HG02798 (cell line): ENCODE results near the gene UPK3A.
A peak's percentile ranks its signal among the peaks of the same experiment; 100 is the strongest.
"Not testable (repeated sequence)": the region's sequence is repeated elsewhere in the genome, so short reads cannot be mapped to it uniquely, and the experiment has no call there.

Source experiments
- ATAC-seq: cut with Tn5 transposase; IDR thresholded peaks from one replicate; pipeline ENCODE4 v1.9.1; 2021; ENCODE audit warnings: mild to moderate bottlenecking; ENCODE audit not compliant: unreplicated experiment, poor library complexity

UPK3A gene

GRCh38 chr22:45254789-45255278, 29.9 kb upstream of the UPK3A start:
- ATAC-seq = no peak

- ATAC-seq = not testable (repeated sequence)
Observed at GRCh38 chr22:45257941-45258340, 26.8 kb upstream of the UPK3A start.

DNA sequence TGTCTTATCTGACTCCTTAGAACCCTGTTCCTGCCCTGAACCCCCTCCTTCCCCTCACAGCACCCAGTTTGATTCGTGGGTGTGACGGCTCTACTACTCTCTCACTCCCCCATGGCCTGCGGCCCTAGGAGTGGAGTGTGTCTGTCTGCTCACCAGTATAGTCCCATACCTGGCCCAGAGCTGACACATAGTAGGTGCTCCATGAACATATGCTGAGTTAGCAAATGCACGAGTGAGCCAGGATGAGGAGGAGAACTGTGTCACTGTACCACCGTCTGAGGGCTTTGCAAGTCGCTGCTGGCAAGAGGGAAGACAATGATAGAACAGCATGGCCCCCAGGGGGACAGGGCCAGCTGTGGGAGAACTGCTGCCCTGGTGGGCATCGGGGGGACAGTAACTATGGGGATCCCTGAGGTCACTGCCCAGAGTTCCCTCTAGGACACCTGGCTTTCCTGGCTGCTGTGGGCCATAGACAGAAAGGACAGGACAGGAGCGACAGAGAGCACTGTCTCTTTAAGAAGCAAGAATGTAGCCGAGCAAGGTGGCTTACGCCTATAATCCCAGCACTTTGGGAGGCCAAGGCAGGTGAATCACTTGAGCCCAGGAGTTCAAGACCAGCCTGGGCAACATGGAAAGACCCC, 24.9 kb upstream of the UPK3A start:
- no peak for ATAC-seq

GRCh38 chr22:45260395-45260759, 24.4 kb upstream of the UPK3A start:
- ATAC-seq = not testable (repeated sequence)

DNA sequence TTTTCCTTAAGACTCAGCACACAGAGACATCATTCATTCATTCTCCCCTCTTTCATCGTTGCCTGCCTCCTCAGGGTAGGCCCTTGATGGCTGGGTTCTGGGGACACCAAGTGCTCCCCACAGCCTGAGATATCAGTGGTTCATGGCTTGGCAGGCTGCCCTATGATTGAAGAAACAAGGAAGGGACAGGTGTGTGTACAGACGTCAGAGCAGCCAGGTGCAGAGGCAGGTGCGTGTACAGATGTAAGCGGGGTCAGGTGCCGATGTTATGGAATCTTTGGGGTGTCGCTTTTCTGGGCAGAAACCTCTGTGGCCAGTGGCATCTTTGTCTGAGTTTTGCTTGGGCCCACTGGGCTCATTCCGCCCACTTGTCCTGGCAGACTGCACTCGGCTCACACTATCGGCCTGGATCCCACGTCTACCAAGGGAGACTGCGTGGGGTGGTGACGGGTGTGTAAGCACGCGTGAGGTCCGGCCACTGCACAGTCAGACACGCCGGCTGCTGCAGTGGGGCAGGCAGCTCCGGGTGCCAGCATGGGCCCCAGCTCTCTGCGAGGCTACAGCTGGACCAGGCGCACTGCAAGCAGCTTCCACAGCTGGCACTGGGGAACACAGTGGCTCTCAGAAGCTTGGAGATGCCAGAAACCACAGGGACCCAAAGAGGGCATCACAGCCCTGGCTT, 23.2 kb upstream of the UPK3A start:
- no peak for ATAC-seq

DNA sequence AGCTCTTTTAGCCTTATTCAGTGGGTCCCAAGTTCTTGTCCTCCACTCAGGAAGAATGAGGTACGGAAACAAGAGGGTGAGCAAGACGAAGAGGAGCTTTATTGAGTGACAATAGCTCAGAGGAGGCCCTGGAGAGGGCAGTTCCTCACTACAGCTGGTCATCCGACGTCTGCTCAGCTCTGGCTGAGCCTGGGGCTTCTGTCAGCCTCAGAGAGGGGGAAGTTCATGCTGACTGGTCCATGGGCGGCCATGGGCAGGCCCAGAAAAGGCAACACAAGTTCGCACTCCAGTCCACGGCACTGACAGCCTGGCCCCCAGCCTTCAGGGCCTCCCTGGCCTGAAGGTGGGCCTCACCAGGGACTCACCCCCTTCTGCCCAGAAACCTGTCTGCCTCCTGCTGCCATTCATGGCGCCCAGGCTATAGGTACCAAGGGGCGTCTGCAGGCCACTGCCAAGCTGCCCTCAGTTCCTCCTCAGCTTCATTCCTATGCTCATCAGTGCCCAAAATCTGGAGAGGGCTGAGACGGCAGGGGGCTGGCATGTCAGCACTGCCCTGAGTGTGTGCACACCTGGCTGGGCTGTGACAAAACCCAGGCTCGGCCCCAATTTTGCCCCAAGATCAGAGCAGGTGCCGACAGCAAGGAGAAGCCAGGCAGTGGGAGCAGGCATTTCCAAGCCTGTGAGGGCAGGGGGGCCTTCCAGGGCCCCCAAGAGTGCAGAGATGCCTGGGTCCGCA, 22.4 kb upstream of the UPK3A start:
- no peak for ATAC-seq

DNA sequence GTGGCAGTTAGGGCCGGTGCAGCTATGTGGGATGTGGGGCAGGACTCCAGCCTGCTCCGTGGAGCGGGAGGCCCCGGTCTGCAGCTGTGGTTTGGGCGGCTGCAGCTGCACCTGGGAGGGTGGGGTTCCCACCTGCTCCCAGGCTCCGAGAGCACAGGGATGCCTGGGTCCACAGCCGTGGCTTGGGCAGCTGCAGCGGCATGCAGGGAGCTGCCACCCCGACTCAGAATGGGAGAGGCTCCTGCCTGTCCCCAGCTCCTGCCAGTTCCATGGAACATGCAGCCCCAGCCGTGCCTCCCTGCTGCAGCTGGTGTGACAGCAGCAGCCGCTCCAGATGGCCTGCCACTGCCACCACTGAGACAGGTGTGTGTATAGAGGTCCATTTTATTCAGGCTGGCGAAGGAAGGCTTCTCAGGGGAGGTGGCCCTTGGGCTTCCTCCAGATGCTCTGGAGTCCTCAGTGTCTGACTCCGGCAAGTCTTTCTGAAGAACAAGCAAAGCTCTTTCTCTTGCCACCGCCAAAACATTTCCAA, 21.8 kb upstream of the UPK3A start:
- ATAC-seq = peak; percentile 40

DNA sequence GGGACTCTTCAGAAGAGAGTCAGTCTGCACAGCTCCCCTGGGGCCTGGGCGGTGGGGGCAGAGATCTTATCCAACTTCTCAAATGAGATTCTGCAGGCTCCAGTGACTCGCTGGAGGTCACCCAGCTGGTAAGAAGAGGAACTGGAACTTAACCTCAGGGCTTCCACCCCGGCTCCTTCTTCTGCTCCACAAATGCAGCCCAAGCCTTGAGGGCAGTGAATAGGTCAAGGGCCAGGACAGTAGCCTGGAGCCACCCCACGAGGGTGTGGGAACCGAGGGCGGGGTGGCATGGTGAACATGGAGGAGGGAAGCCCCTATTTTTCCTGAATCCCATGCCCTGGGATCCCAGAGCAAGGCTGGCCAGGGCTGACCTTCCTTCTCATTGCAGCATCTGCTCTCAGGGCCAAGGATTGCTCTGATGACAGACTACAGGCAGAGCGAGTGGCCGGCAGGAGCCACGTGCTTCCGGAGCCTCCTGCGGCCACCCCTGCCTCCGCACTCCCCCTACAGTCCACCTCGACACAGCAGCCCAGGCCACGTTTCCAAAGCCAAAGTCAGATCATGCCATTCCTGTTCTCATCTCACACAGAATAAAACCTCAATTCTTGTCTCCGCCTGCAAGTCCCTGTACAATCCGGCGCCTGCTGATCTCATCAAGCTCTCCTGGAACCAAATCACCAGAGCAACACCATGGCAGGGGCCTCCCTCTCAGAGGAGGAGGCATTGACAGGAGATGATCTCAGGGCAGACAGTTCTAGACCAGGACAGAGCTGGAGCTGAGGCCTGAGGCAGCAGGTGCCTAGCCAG, 21.1 kb upstream of the UPK3A start:
- ATAC-seq = peak; percentile 80

DNA sequence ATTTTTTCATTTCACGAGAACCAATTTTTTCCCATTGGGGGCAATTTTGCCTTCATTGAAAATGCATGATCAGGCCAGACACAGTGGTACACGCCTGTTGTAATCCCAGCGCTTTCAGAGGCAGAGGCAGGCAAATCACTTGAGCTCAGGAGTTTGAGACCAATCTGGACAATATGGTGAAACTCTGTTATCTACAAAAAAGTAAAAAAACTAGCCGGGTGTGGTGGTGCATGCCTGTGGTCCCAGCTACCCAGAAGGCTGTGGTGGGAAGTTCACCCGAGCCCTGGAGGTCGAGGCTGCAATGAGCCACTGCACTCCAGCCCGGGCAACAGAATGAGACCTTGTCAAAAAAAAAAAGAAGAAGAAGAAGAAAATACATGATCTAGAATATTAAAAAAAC, 19.2 kb upstream of the UPK3A start:
- ATAC-seq = no peak

- peak; percentile 28 for ATAC-seq
Observed at GRCh38 chr22:45268167-45268957, 16.4 kb upstream of the UPK3A start.

GRCh38 chr22:45268958-45269844, 15.5 kb upstream of the UPK3A start:
- ATAC-seq = peak; percentile 87

GRCh38 chr22:45270095-45271020, 14.4 kb upstream of the UPK3A start:
- ATAC-seq = no peak

DNA sequence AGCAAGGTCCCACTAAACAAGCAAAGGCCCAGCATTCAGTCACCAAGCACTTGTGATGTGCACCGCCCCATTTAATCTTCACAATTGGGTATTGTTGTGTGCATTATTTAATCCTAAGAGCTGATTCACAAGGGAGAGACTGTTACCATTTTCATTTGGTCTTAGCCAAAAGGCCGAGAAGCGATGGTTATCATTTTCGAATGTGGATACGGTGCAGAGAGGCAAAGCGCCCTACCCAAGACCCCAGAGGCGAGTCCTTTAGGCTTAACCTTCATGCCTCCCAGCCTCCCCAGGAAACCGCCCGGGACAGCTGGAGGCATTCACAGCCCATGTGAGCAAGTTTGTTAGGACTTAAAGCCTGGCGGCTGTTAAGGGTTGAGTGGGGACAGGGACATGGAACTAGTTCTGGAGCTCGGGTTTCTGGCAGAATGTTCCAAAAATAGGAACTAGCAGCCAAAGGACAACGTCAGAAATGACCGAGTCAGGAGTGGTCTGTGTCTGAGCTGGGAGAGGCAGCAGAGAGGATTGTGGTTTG, 13.0 kb upstream of the UPK3A start:
- ATAC-seq = no peak

GRCh38 chr22:45272498-45272897, 12.3 kb upstream of the UPK3A start:
- no peak for ATAC-seq

DNA sequence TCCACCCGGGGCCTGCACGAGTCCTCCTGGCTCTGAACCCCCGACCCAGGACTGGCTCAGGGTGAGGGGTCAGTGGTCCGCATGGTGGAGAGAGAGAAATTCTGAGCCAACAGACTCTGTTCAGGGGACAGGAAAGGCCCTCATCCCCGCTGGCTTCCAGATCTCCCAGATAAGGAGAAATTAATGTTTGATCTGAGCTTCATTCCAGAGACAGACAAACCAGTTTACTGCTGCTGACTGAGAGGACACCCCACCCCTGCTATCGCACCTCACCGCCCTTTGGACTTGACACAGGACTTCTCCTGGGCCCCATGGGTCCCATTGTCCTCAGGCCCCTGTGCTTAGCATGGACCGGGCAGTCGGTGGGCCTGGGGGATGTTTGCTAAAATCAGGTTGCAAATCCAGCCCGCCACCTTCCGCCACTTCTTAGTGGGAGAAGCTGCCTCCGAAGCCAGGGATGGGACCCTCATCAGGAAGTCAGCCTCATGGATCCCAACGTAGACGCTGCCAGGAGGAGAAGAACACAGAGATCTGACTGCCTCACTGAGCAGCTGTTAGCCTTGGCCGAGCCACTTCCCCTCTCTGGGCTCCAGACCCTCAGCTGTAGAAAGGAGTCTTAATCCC, 11.2 kb upstream of the UPK3A start:
- ATAC-seq = no peak

GRCh38 chr22:45276507-45277105, 8.1 kb upstream of the UPK3A start:
- ATAC-seq = no peak
